Mesothelial cell of epicardium (in vitro differentiated cells): Measurements from ENCODE around the gene CWC22. TPM values are rescaled to one million over a fixed set of nuclear protein-coding genes. Genes with fewer than 3 reads are reported as not detected.

Source experiments
- DNase-seq, 2 experiments: peaks; one replicate each; pipeline ENCODE4 v3.0.0; 2021; ENCODE audit warnings: low spot score in 2 of 2; ENCODE audit not compliant: unreplicated experiment in 2 of 2
- H3K27ac Mint-ChIP-seq: 2 replicates; pipeline ENCODE4 v1.8.0; 2021; ENCODE audit warnings: mixed read lengths
- H3K27me3 Mint-ChIP-seq: 2 replicates; pipeline ENCODE4 v1.8.0; 2021; ENCODE audit warnings: low read depth, mixed read lengths
- H3K36me3 Mint-ChIP-seq: 2 replicates; pipeline ENCODE4 v1.8.0; 2021; ENCODE audit warnings: mixed read lengths
- H3K4me1 Mint-ChIP-seq: 2 replicates; pipeline ENCODE4 v1.8.0; 2021; ENCODE audit warnings: mixed read lengths
- H3K4me3 Mint-ChIP-seq: 2 replicates; pipeline ENCODE4 v1.8.0; 2021; ENCODE audit warnings: mild to moderate bottlenecking, moderate library complexity, mixed read lengths
- H3K9me3 Mint-ChIP-seq: 2 replicates; pipeline ENCODE4 v1.8.0; 2021; ENCODE audit warnings: mixed read lengths
- CTCF ChIP-seq: fragments of 200-600 bp; sonication (generic); IDR thresholded peaks from one replicate; pipeline ENCODE4 v1.5.0; 2021; ENCODE audit warnings: antibody characterized with exemption; ENCODE audit not compliant: unreplicated experiment
- total RNA-seq: library from RNA; stranded (reverse); gene quantifications from 3 replicates; pipeline ENCODE4 v1.2.1, GENCODE V29; 2021

CWC22 gene
- total RNA-seq, 1 donor from 2014 or later, result 22.8 TPM

- no peak overlapping the region for H3K4me3 Mint-ChIP-seq
- DNase-seq, result no peak
- no peaks in the 10 kb centered on the region for H3K9me3 Mint-ChIP-seq
- peaks cover 32% of the 10 kb centered on the region for H3K36me3 Mint-ChIP-seq
- TF ChIP-seq CTCF, result no peak
- H3K27me3 Mint-ChIP-seq, result no peaks in the 10 kb centered on the region
- H3K4me1 Mint-ChIP-seq, result peaks cover 3% of the 10 kb centered on the region
- peak overlapping the region; percentile 8 for H3K27ac Mint-ChIP-seq
These were observed 59.0 kb downstream of the CWC22 start for GRCh38 chr2:179948058-179948457.

GRCh38 chr2:179946810-179947615, 60.1 kb downstream of the CWC22 start:
- DNase-seq, result no peak
- Mint-ChIP-seq H3K27me3 (no peaks in the 10 kb centered on the region), H3K9me3 (no peaks in the 10 kb centered on the region), H3K36me3 (peaks cover 30% of the 10 kb centered on the region), H3K4me1 (peaks cover 3% of the 10 kb centered on the region), H3K4me3 (no peak overlapping the region), H3K27ac (no peak overlapping the region)
- no peak for TF ChIP-seq CTCF

- no peak for TF ChIP-seq CTCF
- H3K27ac Mint-ChIP-seq, result no peak overlapping the region
- peaks cover 25% of the 10 kb centered on the region for H3K36me3 Mint-ChIP-seq
These were observed 60.8 kb downstream of the CWC22 start for GRCh38 chr2:179946346-179946745.

GRCh38 chr2:179939259-179939658, 67.8 kb downstream of the CWC22 start:
- no peaks in the 10 kb centered on the region for H3K27me3 Mint-ChIP-seq
- H3K4me3 Mint-ChIP-seq, result no peak overlapping the region
- peaks cover under 1% of the 10 kb centered on the region for H3K36me3 Mint-ChIP-seq
- H3K9me3 Mint-ChIP-seq, result no peaks in the 10 kb centered on the region
- no peak for DNase-seq
- H3K4me1 Mint-ChIP-seq, result no peaks in the 10 kb centered on the region
- H3K27ac Mint-ChIP-seq, result no peak overlapping the region
- TF ChIP-seq CTCF, result no peak

More at GRCh38 chr2:179946346-179946745, 60.8 kb downstream of the CWC22 start:
- Mint-ChIP-seq H3K4me1 (peaks cover 3% of the 10 kb centered on the region), H3K9me3 (no peaks in the 10 kb centered on the region), H3K4me3 (no peak overlapping the region), H3K27me3 (no peaks in the 10 kb centered on the region)
- no peak for DNase-seq

GRCh38 chr2:179938026-179938425, 69.1 kb downstream of the CWC22 start:
- H3K27ac Mint-ChIP-seq, result no peak overlapping the region
- no peak for TF ChIP-seq CTCF
- H3K36me3 Mint-ChIP-seq, result peaks cover 1% of the 10 kb centered on the region
- DNase-seq, result no peak
- H3K4me1 Mint-ChIP-seq, result no peaks in the 10 kb centered on the region
- H3K4me3 Mint-ChIP-seq, result no peak overlapping the region
- no peaks in the 10 kb centered on the region for H3K9me3 Mint-ChIP-seq
- no peaks in the 10 kb centered on the region for H3K27me3 Mint-ChIP-seq
